ENCODE data around the gene LRRC10B. TPM values are rescaled to one million over a fixed set of nuclear protein-coding genes. Genes with fewer than 3 reads are reported as not detected.

LRRC10B gene
- total and polyA plus RNA-seq, 2 of the 8 experiments (the other 6 are each of a cell fraction or from before 2014, with no cell fraction given), result 0.47 to 0.71 TPM

DNA sequence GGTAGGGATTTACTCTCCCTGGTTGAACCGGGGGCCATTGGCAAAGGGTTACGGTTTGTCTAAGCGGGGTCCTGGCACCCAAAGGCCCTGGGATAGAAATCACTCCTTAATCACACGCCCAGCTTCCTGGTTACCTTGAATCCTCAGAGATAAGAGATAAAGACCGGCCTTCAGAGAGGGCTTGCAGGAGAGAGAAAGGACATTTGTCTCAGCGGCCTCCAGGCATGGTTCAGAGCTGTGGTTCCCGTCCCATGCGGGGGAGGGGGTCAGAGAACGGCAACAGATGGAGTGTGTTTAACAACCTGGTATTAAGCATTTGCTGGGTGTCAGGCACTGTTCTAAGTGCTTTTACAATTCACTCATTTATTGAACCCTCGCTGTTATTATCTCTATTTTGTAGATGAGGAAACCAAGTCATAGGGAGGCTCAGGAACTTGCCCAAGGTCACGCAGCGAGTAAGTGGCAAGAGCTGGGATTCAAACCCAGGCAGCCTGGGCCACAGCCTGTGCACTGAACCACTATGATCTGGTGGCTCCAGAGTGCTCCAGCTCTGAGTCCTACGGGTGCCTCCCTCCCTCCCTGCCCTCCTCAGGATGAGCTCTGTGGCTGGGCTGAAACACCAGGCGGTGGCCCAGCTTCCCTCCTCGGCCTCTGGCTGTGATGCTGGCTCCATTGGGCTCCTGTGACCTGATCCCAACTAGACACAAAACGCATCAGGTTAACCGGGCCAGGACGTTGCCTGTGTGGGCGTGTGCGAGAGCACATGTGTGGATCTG is 18.6 kb downstream of the LRRC10B start:
- no peak overlapping the region for H3K18ac ChIP-seq (ENCODE audit: extremely low read depth, low read length)
- DNase-seq (ENCODE audit: low read depth in 1 of 2, low spot score in 2 of 2) (no peak), FAIRE-seq (no peak)
- H3K4ac ChIP-seq (replicated peaks; ENCODE audit: insufficient read length, low read depth, low read length), result no peak overlapping the region
- no peaks in the 10 kb centered on the region for H3K79me1 ChIP-seq (ENCODE audit: low read depth, low read length)
- no peak overlapping the region for H2BK12ac ChIP-seq (ENCODE audit: low read depth, low read length)
- H3K14ac ChIP-seq (ENCODE audit: insufficient read length), result no peak overlapping the region
- H2AFZ ChIP-seq (ENCODE audit: low read length), result no peak overlapping the region
- no peak overlapping the region for H4K8ac ChIP-seq (ENCODE audit: extremely low read depth, insufficient read depth, low read length)
- H3K9ac ChIP-seq (replicated peaks in 1 of 4; ENCODE audit: extremely low read depth in 1 of 4, low read depth in 3 of 4, low read length in 3 of 4), result no peak overlapping the region; a peak in 1 of 7 replicates
- H4K5ac ChIP-seq (ENCODE audit: insufficient read length, low read depth, low read length), result no peak overlapping the region
- H3K4me1 ChIP-seq (replicated peaks in 1 of 4; ENCODE audit: control insufficient read depth in 3 of 4, insufficient read depth in 4 of 4, low read length in 3 of 4), result peaks cover 0 to 11% (median 4%) of the 10 kb centered on the region in 4 experiments; a peak in 5 of 7 replicates
- H3K36me3 ChIP-seq (ENCODE audit: control insufficient read depth in 2 of 4, insufficient read depth in 4 of 4, low read length in 3 of 4), result no peaks in the 10 kb centered on the region
- no peaks in the 10 kb centered on the region; a peak in 1 of 7 replicates for H3K27me3 ChIP-seq (replicated peaks in 1 of 4; ENCODE audit: control insufficient read depth in 3 of 4, extremely low read depth in 1 of 4, insufficient read depth in 3 of 4, low read length in 3 of 4)
- H2BK5ac ChIP-seq (ENCODE audit: low read depth, low read length), result no peak overlapping the region
- H4K20me1 ChIP-seq (replicated peaks in 1 of 2; ENCODE audit: control insufficient read depth in 1 of 2, insufficient read depth in 2 of 2, low read length in 2 of 2), result peaks cover 0 to 5% of the 10 kb centered on the region in 2 experiments
- 92% methylated on average over 19 of the region's 20 CpGs; no CpG with 5 or more reads in 1 of the 2 experiments for WGBS, 2 experiments (ENCODE audit: extremely low coverage in 1 of 2, insufficient coverage in 1 of 2, insufficient read length in 1 of 2, insufficient replicate concordance in 2 of 2, low coverage in 1 of 2, low lambda C conversion rate in 2 of 2, missing lambda C conversion rate in 1 of 2)
- no peak overlapping the region for H3K4me3 ChIP-seq (ENCODE audit: extremely low read depth in 1 of 4, insufficient read depth in 2 of 4, low read depth in 3 of 4, low read length in 4 of 4)
- H3K4me2 ChIP-seq (ENCODE audit: insufficient read depth in 1 of 2, low read depth in 2 of 2, low read length in 2 of 2), result no peak overlapping the region
- H3K23me2 ChIP-seq (ENCODE audit: low read depth, low read length), result no peaks in the 10 kb centered on the region
- no peak overlapping the region for H3K56ac ChIP-seq (replicated peaks; ENCODE audit: insufficient read length, low read depth, low read length)
- H3K79me2 ChIP-seq (ENCODE audit: control insufficient read depth in 1 of 2, insufficient read depth in 2 of 2, low read length in 2 of 2), result no peaks in the 10 kb centered on the region
- no peak overlapping the region for H2BK120ac ChIP-seq (replicated peaks; ENCODE audit: low read depth, low read length)
- H2AK5ac ChIP-seq (ENCODE audit: low read depth, low read length), result 0 out of 2 replicates have a peak overlapping the region, but pooled peaks have one; percentile 53
- no peak overlapping the region for H2BK20ac ChIP-seq (ENCODE audit: low read length)
- no peak overlapping the region for H4K91ac ChIP-seq (replicated peaks; ENCODE audit: insufficient read length, low read length)
- ChIA-PET POLR2A (ENCODE audit: partially characterized antibody) (interaction anchor here (1.1 to 1.8 kb wide), 4 partner anchors 9 to 85 kb away, joined by 3 to 5 read pairs (median 4); no protein-coding TSS in a partner anchor), CTCF (ENCODE audit: partially characterized antibody) (interaction anchor here (0.8 to 40.4 kb wide), 17 partner anchors 7 to 112 kb away, joined by 3 to 2106 read pairs (median 7); partner anchors contain the start of gene LRRC10B)
- no peak overlapping the region for H2BK15ac ChIP-seq (ENCODE audit: low read length)
- H3K23ac ChIP-seq (ENCODE audit: insufficient read length), result no peak overlapping the region
- H3K27ac ChIP-seq (ENCODE audit: low read depth, low read length), result no peak overlapping the region
- H3K9me3 ChIP-seq (ENCODE audit: insufficient read depth in 2 of 2, low read depth in 1 of 2, low read length in 1 of 2), result no peaks in the 10 kb centered on the region
- no peak for TF ChIP-seq TAF1 (IDR thresholded peaks at IDR 0.05; ENCODE audit: low read depth, low read length)
